GM12892 (cell line): ENCODE results near the gene PAX7.

ENCODE experiments used
- POLR2A ChIP-seq: IDR thresholded peaks from 2 replicates; pipeline ENCODE4 v1.6.1; 2011; ENCODE audit warnings: low read depth, low read length, control low read depth
- TAF1 ChIP-seq: IDR thresholded peaks from 2 replicates; pipeline ENCODE4 v1.6.1; 2011; ENCODE audit warnings: low read depth, mild to moderate bottlenecking, control low read depth, low read length, borderline replicate concordance

GRCh38 chr1:18719786-18720451 is 89.3 kb downstream of the PAX7 start:
- TF ChIP-seq POLR2A: no peak
- TF ChIP-seq TAF1: no peak
